A549 (cell line): ENCODE measurements around the gene SLC6A18.

Experiments used
- NR3C1 ChIP-seq: fragments of >200 bp; sonication (Bioruptor Twin); formaldehyde crosslinking; IDR thresholded peaks from 3 replicates; pipeline ENCODE4 v1.6.1; 2017
- POLR2A ChIP-seq: IDR thresholded peaks from 2 replicates; pipeline ENCODE4 v1.6.1; 2012; ENCODE audit warnings: mild to moderate bottlenecking, low read length
- TF ChIP-seq, protein P1 (sequence below): fragments of >200 bp; sonication (Bioruptor Twin); formaldehyde crosslinking; IDR thresholded peaks from 3 replicates; pipeline ENCODE4 v1.5.1; 2016
- TF ChIP-seq, protein P2 (sequence below): fragments of 200-600 bp; sonication (generic); IDR thresholded peaks from 2 replicates; pipeline ENCODE4 v1.6.1; 2016; ENCODE audit warnings: antibody characterized with exemption, mild to moderate bottlenecking, moderate library complexity

GRCh38 chr5:1256776-1257175 is 31.6 kb downstream of the SLC6A18 start:
- no peak for TF ChIP-seq NR3C1
- no peak for TF ChIP-seq POLR2A
- TF ChIP-seq, protein P1, sequence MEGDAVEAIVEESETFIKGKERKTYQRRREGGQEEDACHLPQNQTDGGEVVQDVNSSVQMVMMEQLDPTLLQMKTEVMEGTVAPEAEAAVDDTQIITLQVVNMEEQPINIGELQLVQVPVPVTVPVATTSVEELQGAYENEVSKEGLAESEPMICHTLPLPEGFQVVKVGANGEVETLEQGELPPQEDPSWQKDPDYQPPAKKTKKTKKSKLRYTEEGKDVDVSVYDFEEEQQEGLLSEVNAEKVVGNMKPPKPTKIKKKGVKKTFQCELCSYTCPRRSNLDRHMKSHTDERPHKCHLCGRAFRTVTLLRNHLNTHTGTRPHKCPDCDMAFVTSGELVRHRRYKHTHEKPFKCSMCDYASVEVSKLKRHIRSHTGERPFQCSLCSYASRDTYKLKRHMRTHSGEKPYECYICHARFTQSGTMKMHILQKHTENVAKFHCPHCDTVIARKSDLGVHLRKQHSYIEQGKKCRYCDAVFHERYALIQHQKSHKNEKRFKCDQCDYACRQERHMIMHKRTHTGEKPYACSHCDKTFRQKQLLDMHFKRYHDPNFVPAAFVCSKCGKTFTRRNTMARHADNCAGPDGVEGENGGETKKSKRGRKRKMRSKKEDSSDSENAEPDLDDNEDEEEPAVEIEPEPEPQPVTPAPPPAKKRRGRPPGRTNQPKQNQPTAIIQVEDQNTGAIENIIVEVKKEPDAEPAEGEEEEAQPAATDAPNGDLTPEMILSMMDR = no peak
- TF ChIP-seq, protein P2, sequence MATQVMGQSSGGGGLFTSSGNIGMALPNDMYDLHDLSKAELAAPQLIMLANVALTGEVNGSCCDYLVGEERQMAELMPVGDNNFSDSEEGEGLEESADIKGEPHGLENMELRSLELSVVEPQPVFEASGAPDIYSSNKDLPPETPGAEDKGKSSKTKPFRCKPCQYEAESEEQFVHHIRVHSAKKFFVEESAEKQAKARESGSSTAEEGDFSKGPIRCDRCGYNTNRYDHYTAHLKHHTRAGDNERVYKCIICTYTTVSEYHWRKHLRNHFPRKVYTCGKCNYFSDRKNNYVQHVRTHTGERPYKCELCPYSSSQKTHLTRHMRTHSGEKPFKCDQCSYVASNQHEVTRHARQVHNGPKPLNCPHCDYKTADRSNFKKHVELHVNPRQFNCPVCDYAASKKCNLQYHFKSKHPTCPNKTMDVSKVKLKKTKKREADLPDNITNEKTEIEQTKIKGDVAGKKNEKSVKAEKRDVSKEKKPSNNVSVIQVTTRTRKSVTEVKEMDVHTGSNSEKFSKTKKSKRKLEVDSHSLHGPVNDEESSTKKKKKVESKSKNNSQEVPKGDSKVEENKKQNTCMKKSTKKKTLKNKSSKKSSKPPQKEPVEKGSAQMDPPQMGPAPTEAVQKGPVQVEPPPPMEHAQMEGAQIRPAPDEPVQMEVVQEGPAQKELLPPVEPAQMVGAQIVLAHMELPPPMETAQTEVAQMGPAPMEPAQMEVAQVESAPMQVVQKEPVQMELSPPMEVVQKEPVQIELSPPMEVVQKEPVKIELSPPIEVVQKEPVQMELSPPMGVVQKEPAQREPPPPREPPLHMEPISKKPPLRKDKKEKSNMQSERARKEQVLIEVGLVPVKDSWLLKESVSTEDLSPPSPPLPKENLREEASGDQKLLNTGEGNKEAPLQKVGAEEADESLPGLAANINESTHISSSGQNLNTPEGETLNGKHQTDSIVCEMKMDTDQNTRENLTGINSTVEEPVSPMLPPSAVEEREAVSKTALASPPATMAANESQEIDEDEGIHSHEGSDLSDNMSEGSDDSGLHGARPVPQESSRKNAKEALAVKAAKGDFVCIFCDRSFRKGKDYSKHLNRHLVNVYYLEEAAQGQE = no peak
